Measurements from ENCODE around the gene ZFYVE19.

ZFYVE19 gene

DNA sequence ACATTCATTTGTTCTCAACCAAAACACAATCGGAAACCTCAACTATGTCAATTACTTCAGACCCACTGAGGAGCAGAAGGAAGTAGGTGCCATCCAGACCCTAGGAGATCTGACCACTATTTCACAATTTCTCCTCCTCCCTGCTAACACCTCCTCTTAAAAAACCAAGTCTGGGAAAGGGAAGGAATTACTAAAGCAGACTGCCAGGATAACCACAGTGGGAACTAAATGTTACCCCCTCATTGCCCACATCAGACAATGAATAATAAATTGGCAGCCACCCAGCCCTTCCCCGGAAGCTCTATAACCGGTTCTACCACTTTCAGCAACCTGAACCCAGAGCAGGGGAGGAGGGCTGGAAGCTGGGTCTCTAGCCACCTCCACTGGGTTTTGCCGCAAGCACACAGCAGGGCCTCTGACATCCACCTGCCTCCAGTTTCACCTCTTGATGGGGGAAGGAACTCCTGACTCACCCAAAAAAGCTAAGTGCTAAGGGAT is 19.5 kb upstream of the ZFYVE19 start:
- Histone ChIP-seq H3K4me2 (ENCODE audit: low read depth, low read length) (no peak overlapping the region), H3K4me3 (ENCODE audit: low read length) (no peak overlapping the region), H3K9ac (ENCODE audit: low read length) (no peak overlapping the region), H3K4me1 (ENCODE audit: low read length) (peaks cover 2% of the 10 kb centered on the region; the same call in 1 of the 2 replicates), H3K27me3 (replicated peaks; ENCODE audit: insufficient read depth, low read length) (no peaks in the 10 kb centered on the region), H3K9me3 (replicated peaks; ENCODE audit: insufficient read depth, low read length) (no peaks in the 10 kb centered on the region), H3F3A (ENCODE audit: insufficient read depth, low read length) (no peaks in the 10 kb centered on the region), H4K20me1 (ENCODE audit: insufficient read depth, low read length) (no peaks in the 10 kb centered on the region), H3K36me3 (replicated peaks; ENCODE audit: insufficient read depth, low read length) (no peaks in the 10 kb centered on the region), H3K79me2 (ENCODE audit: low read length) (no peaks in the 10 kb centered on the region), H3K27ac (ENCODE audit: low read length) (no peak overlapping the region), H2AFZ (ENCODE audit: low read length) (no peak overlapping the region), H3K9me2 (replicated peaks; ENCODE audit: insufficient read depth, low read length) (no peaks in the 10 kb centered on the region)
- DNase-seq: peak; percentile 17
- TF ChIP-seq EZH2phosphoT487 (IDR thresholded peaks at IDR 0.05; ENCODE audit: low read length) (no peak), EZH2 (optimal IDR thresholded peaks at IDR 0.05; ENCODE audit: low read depth, low read length) (no peak)
- TF ChIP-seq, protein P1, sequence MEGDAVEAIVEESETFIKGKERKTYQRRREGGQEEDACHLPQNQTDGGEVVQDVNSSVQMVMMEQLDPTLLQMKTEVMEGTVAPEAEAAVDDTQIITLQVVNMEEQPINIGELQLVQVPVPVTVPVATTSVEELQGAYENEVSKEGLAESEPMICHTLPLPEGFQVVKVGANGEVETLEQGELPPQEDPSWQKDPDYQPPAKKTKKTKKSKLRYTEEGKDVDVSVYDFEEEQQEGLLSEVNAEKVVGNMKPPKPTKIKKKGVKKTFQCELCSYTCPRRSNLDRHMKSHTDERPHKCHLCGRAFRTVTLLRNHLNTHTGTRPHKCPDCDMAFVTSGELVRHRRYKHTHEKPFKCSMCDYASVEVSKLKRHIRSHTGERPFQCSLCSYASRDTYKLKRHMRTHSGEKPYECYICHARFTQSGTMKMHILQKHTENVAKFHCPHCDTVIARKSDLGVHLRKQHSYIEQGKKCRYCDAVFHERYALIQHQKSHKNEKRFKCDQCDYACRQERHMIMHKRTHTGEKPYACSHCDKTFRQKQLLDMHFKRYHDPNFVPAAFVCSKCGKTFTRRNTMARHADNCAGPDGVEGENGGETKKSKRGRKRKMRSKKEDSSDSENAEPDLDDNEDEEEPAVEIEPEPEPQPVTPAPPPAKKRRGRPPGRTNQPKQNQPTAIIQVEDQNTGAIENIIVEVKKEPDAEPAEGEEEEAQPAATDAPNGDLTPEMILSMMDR (IDR thresholded peaks at IDR 0.05; ENCODE audit: low read length): no peak

DNA sequence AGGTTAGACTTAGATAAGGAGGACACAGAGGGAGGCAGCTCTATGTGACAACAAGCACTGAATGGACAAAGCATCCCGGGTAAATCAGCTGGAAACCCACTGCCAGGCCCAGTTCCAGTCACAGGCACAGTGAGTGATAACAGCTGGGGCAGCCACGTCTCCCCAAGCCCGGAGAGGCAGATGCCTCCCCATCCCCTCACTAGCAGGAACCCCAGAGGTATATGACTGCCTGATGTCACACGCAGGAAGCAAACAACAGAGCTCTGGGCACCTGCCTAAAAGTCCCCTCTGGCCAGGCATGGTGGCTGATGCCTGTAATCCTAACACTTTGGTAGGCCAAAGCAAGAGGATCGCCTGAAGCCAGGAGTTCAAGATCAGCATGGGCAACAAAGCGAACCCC is 18.9 kb upstream of the ZFYVE19 start:
- H3K4me2 ChIP-seq (ENCODE audit: low read depth, low read length): no peak overlapping the region
- no peak overlapping the region for H3K4me3 ChIP-seq (ENCODE audit: low read length)
- no peaks in the 10 kb centered on the region for H3F3A ChIP-seq (ENCODE audit: insufficient read depth, low read length)
- DNase-seq: no peak
- no peaks in the 10 kb centered on the region for H3K9me2 ChIP-seq (replicated peaks; ENCODE audit: insufficient read depth, low read length)
- no peaks in the 10 kb centered on the region for H3K4me1 ChIP-seq (ENCODE audit: low read length)
- H3K27ac ChIP-seq (ENCODE audit: low read length): no peak overlapping the region
- H3K27me3 ChIP-seq (replicated peaks; ENCODE audit: insufficient read depth, low read length): no peaks in the 10 kb centered on the region
- H3K9me3 ChIP-seq (replicated peaks; ENCODE audit: insufficient read depth, low read length): no peaks in the 10 kb centered on the region
- H3K9ac ChIP-seq (ENCODE audit: low read length): no peak overlapping the region
- no peak overlapping the region for H2AFZ ChIP-seq (ENCODE audit: low read length)
- no peaks in the 10 kb centered on the region for H3K36me3 ChIP-seq (replicated peaks; ENCODE audit: insufficient read depth, low read length)
- no peaks in the 10 kb centered on the region for H3K79me2 ChIP-seq (ENCODE audit: low read length)
- TF ChIP-seq, protein P1 (IDR thresholded peaks at IDR 0.05; ENCODE audit: low read length): no peak
- TF ChIP-seq EZH2phosphoT487 (IDR thresholded peaks at IDR 0.05; ENCODE audit: low read length): no peak
- no peak for TF ChIP-seq EZH2 (optimal IDR thresholded peaks at IDR 0.05; ENCODE audit: low read depth, low read length)
- H4K20me1 ChIP-seq (ENCODE audit: insufficient read depth, low read length): no peaks in the 10 kb centered on the region

DNA sequence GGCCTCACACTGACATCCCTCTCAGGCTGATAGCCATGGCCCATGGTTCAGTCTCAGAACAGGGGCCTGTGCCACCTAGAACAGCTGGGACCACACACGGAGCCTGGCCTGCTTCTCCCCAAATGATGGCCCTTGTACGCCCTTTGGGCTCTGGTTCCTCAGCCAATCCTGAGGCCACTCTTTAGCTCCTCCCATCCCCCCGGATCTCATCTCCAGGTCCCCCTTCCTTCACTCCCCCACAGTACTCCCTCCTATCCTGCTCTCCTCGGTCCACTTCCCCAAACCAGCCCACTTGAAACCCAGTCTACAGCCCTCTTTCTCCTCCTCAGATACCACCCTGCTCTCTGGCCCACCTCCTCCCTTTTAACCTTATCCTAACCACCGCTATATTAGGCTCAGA is 17.8 kb upstream of the ZFYVE19 start:
- Histone ChIP-seq H3K4me3 (ENCODE audit: low read length) (no peak overlapping the region), H2AFZ (ENCODE audit: low read length) (no peak overlapping the region), H3F3A (ENCODE audit: insufficient read depth, low read length) (no peaks in the 10 kb centered on the region), H3K36me3 (replicated peaks; ENCODE audit: insufficient read depth, low read length) (no peaks in the 10 kb centered on the region), H3K4me2 (ENCODE audit: low read depth, low read length) (no peak overlapping the region), H3K4me1 (ENCODE audit: low read length) (no peaks in the 10 kb centered on the region), H3K27me3 (replicated peaks; ENCODE audit: insufficient read depth, low read length) (no peaks in the 10 kb centered on the region), H3K79me2 (ENCODE audit: low read length) (peaks cover 5% of the 10 kb centered on the region; the same call in 1 of the 2 replicates), H3K9me2 (replicated peaks; ENCODE audit: insufficient read depth, low read length) (no peaks in the 10 kb centered on the region), H3K9ac (ENCODE audit: low read length) (no peak overlapping the region), H3K27ac (ENCODE audit: low read length) (no peak overlapping the region), H3K9me3 (replicated peaks; ENCODE audit: insufficient read depth, low read length) (no peaks in the 10 kb centered on the region), H4K20me1 (ENCODE audit: insufficient read depth, low read length) (no peaks in the 10 kb centered on the region)
- DNase-seq: no peak
- TF ChIP-seq, protein P1 (IDR thresholded peaks at IDR 0.05; ENCODE audit: low read length): no peak
- no peak for TF ChIP-seq EZH2 (optimal IDR thresholded peaks at IDR 0.05; ENCODE audit: low read depth, low read length)
- TF ChIP-seq EZH2phosphoT487 (IDR thresholded peaks at IDR 0.05; ENCODE audit: low read length): no peak

All from MM.1S (cell line).